ENCODE data around the gene DCAF6.
"Not testable (repeated sequence)": the region's sequence is repeated elsewhere in the genome, so short reads cannot be mapped to it uniquely, and the experiment has no call there.

The DCAF6 gene

DNA sequence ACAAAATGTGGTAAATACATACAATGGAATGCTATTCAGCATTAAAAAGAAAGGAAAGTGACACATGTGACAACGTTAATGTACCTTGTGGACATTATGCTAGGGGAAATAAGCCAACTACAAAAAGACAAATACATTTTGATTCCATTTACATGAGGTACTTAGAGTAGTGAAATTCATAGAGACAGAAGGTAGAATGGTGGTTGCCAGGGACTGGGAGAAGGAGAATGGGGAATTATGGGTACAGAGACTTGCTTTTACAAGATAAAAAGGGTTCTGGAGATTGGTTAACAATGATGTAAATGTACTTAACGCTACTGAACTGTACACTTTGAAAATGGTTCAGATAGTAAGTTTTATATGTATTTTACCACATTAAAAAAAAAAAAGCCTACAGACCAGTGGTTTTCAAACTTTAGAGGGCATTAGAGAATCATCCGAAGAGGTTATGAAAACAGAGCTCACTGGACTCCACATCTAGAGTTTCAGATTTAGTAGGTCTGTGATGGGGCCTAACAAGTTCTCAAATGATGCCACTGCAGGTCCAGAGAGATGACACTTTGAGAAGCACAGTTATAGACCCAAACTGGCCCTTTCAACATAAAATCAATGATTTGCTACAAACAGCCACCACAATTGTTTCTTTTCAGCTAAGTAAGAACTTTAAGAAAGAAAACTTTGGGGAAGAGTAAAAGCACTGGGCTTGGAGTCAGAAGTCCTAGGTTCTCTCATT is 13.0 kb upstream of the DCAF6 start:
- no peak for DNase-seq (ENCODE audit: low read depth, low spot score)
- no peak overlapping the region for H3K27ac ChIP-seq

- no peak overlapping the region for H3K27ac ChIP-seq
- no peak for DNase-seq (ENCODE audit: low read depth, low spot score)
Observed at GRCh38 chr1:167924102-167924501, 12.4 kb upstream of the DCAF6 start.

DNA sequence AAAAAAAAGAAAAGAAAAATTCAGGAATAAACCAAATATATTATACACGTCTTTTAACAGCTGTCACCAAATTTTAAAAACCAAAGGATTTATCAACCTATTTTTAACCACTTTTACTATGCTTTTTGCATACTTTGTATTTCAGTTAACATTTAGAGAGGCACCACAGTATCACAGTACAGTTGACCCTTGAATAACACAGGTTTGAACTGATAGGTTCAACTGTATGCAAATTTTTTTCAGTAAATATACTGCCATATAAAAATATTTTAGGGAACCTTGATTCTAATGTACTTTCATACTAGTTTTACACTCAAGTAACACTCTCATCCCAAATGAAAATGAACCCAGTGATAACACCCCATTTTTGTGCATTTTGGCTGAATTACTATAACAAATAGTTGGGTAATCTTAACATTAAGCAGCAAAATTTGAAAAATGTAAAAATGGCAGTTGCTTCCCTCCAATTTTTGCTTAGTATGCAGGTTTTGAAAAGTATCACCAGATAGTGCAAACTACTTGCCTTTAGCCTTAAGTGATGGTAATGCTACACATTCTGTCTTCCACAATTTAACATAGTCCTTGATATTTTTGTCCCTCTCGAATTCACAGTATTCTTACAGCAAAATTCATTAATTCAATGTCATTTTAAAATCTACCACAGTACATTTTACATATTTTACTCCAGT is 11.8 kb upstream of the DCAF6 start:
- no peak for DNase-seq (ENCODE audit: low read depth, low spot score)
- H3K27ac ChIP-seq: no peak overlapping the region

- DNase-seq (ENCODE audit: low read depth, low spot score): no peak
- H3K27ac ChIP-seq: no peak overlapping the region
Observed at GRCh38 chr1:167926486-167926997, 9.9 kb upstream of the DCAF6 start.

DNA sequence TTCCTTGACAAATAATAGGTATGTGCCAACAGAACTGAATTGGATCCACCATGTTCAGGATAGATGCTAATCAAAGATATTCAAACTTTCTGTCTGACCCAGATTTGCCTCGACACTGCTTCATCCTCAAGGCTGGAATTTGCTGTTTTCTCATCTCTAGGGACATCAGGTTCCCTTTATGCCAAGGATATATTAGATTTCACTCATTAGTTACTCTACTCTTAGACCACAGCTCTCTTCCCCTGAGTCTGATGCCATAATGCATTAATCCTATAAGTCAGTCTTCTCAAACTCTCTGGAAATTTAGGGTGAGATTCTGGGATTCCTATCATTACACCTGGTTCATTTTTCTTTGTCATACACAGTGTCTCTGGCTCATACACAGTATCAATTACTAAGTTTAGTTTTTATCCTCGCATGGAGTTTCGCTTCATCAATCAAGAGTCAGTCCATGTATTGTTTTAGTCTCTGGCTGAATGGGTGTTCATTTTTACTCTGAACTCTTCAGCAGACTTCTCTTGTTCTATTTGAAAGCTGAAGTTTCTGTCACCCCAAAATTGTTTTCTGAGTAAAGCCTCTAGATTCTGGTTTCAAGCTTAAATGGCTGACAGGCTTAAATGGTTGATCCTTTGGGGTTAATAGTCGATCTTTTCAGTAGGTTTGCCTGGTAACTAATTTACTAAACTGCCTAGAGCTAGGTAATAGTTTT is 9.3 kb upstream of the DCAF6 start:
- no peak overlapping the region for H3K27ac ChIP-seq
- DNase-seq (ENCODE audit: low read depth, low spot score): no peak

GRCh38 chr1:167928457-167928852 is 8.0 kb upstream of the DCAF6 start:
- DNase-seq (ENCODE audit: low read depth, low spot score): no peak

GRCh38 chr1:167928919-167929318 is 7.6 kb upstream of the DCAF6 start:
- not testable (repeated sequence) for DNase-seq (ENCODE audit: low read depth, low spot score); H3K27ac ChIP-seq

More at GRCh38 chr1:167928457-167928852, 8.0 kb upstream of the DCAF6 start:
- no peak overlapping the region for H3K27ac ChIP-seq

DNA sequence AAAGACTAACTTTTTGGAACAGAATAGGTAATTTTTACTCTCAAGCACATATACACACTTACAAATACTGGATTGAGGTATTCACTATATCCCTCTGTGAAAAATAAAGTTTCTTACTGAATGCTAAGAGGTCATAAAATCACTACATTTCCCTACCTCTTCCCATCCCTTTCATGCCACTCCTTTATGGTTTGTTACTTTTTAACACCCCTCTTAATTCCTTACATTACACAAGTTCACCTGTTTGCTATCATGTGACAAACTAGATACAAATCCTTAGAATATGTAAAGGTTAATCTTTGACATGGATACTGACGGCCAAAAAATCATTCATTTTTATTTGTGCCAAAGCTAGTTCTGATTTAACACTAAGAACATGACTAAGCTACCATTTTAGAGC is 6.8 kb upstream of the DCAF6 start:
- H3K27ac ChIP-seq: no peak overlapping the region

GRCh38 chr1:167933788-167934187 is 2.7 kb upstream of the DCAF6 start:
- H3K27ac ChIP-seq: no peak overlapping the region
- DNase-seq (ENCODE audit: low read depth, low spot score): no peak

More for the DNA sequence above, 6.8 kb upstream of the DCAF6 start:
- DNase-seq (ENCODE audit: low read depth, low spot score): no peak

GRCh38 chr1:167934426-167935215 is 1.9 kb upstream of the DCAF6 start:
- peak overlapping the region; percentile 90 for H3K27ac ChIP-seq
- DNase-seq (ENCODE audit: low read depth, low spot score): no peak

DNA sequence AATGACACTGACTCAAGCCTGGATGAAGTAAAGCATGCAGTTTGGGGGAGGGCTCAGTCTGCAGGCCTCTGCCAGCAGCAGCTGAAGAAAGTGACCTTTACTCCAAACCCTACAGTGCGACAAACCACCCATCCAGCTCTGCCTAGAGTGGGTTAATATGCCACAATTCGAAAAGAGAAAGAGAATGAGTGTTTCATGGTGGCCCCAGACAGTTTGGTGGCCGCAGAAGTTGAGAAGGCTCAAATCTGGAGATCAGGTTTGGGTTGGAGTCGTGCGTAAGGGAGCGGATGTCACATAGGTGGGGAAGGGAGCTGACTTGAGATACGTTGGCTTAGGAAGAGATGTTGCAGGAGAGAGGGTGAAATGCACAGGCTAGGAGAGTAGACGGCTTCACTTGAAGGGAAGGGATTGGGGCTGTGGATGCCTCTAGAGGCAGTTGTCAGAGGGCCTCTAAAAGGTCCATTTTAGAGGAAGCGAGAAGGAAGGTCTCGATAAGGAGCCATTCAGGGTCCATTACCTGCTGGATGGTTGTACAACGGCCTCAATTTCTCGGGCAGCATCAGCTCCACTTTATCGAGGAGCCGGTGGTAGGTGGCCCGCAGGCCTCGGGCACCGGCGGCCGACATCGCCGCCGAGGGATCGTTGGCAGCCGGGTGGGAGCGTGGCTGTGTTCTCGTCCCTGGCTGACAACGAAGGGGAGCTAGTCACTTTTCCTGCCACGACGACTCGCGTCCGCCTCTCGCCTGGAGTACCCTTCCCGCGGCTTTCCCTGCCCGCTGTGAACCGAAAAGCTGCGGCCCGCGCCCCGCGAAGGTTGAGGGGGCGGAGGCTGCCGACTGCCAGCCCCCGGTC is 1.0 kb upstream of the DCAF6 start:
- DNase-seq (ENCODE audit: low read depth, low spot score): no peak
- H3K27ac ChIP-seq: peak overlapping the region; percentile 90

DNA sequence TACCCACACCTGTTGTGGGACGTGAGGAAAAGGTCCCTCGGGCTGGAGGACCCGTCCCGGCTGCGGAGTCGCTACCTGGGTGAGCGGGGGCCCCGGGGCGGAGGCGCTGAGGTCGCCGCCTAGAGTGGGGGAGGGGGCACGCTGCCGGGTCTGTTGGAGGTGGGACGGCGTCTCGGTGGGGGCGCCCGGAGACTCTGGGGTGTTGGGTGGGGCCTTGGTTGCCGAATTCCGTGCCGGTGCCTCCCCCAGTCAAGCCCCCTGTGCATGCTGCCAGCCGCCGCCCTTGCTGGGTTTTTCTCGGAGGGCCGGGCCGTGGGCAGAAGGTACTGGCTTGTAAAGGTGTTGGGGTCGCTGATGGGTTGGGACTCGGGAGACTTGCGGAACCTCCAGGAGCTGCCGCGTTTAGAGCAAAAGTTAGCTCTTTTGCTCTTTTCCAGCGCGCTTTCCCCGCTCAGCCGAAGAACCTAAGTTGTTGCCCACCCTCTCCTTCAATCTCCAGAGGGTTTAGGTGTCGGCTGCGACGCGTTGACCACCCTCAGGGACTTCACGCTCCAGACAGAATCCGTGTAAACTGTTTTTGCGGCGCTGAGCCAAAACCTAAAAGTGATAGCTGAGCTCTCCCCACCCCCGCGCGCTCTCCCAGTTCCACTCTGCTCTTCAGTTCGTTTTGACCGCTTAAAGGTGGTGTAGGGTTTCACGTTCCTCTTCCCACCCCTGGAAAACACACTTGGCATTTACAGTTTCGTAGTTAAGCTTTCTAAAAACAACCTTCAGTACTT is 636 bp downstream of the DCAF6 start, which contains the start of gene MPC2:
Gene MPC2, minus strand, starts transcription at position 143 of the 779 bp plus-strand sequence. CDS start 1,231 bp downstream, outside the sequence.
- H3K27ac ChIP-seq: peak within 1 kb of the TSS; percentile 90
- no peak for DNase-seq (ENCODE audit: low read depth, low spot score)

DNA sequence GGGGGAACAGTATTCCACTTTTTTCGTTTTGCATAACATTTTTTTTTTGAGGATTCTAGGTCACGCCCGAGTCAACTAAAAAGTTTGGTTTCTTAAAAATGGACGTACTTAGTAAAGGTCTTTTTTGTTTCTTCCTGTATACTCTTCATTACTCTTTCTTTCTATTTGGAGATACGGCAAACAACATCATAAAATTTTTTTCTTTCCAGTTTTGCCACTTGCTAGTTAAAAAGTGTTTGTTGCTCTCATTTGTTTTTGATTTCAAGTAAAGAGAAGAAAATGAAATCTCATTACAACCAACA is 1.2 kb downstream of the DCAF6 start:
- peak overlapping the region; percentile 90 for H3K27ac ChIP-seq
- no peak for DNase-seq (ENCODE audit: low read depth, low spot score)

- no peak for DNase-seq (ENCODE audit: low read depth, low spot score)
- peak overlapping the region; percentile 90 for H3K27ac ChIP-seq
Observed at GRCh38 chr1:167938080-167938636, 1.7 kb downstream of the DCAF6 start.

DNA sequence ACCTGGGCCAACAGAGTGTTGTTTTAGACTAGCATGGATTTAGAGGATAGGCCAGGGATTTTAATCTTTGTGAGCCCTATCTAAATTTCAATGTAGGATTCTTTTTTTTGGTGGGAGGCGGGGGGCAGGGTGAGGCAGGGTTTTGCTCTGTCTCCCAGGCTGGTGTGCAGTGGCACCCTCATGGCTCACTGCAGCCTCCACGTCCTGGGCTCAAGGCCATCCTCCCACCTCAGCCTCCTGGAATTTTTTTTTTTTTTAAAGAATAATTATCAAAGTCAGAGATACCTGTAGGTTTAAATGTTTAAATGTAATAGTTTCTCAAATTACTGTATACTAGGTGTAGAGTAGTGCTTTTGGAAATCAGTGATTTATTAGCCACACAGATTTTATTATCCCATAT is 3.8 kb downstream of the DCAF6 start:
- no peak for DNase-seq (ENCODE audit: low read depth, low spot score)
- H3K27ac ChIP-seq: no peak overlapping the region

DNA sequence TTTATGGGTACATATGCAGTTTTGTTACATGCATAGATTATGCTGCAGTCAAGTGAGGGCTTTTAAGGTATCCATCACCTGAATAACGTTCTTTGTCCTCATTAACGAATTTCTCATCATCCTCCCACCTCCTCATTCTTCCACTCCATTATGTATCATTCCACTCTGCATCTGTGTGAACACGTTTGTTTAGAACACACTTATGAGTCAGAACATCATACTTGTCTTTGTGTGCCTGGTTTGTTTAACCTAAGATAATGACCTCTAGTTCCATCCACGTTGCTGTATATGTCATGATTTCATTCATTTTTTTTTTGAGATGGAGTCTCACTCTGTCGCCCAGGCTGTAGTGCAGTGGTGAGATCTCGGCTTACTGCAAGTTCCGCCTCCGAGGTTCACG is 7.1 kb downstream of the DCAF6 start:
- DNase-seq (ENCODE audit: low read depth, low spot score): no peak
- no peak overlapping the region for H3K27ac ChIP-seq

- DNase-seq (ENCODE audit: low read depth, low spot score): no peak
Observed at GRCh38 chr1:167947733-167948132, 11.2 kb downstream of the DCAF6 start.

DNA sequence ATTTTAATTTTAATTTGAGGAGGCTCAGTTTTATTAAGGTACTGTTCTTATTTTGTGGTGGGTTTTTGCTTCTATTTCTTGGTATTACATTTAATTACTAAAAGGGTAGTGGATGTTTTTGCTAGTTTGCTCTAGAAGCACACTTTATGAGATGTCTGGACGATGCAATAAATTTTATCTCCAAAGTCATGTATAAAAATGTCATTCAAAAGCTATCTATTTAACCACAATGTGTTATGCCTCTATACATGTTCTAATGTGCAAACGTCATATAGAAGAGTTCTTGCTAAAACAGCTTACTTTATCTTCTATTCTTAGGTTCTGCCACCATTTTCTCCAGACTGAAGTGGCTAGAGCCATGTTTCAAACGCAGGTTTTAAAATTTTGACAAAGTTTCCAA is 13.3 kb downstream of the DCAF6 start:
- DNase-seq (ENCODE audit: low read depth, low spot score): no peak
- H3K27ac ChIP-seq: no peak overlapping the region

More at GRCh38 chr1:167947733-167948132, 11.2 kb downstream of the DCAF6 start:
- H3K27ac ChIP-seq: no peak overlapping the region

Data from epithelial cell of prostate (primary cell).